ENCODE data around the gene FBXL16.

GRCh38 chr16:677316-678190 is 28.0 kb downstream of the FBXL16 start:
- TF ChIP-seq CTCF (IDR thresholded peaks at IDR 0.05; ENCODE audit: poor library complexity, severe bottlenecking) = no peak
- TF ChIP-seq EZH2 (IDR thresholded peaks at IDR 0.05; ENCODE audit: borderline replicate concordance, insufficient read depth, low read length, poor library complexity, severe bottlenecking) = no peak
